ENCODE measurements around the gene ADGRD2. TPM values are rescaled to one million over a fixed set of nuclear protein-coding genes. Genes with fewer than 3 reads are reported as not detected.

ADGRD2 gene
- total and polyA plus RNA-seq, 10 donors, result 0.15 to 0.50 (median 0.25) TPM; not detected in 5

DNA sequence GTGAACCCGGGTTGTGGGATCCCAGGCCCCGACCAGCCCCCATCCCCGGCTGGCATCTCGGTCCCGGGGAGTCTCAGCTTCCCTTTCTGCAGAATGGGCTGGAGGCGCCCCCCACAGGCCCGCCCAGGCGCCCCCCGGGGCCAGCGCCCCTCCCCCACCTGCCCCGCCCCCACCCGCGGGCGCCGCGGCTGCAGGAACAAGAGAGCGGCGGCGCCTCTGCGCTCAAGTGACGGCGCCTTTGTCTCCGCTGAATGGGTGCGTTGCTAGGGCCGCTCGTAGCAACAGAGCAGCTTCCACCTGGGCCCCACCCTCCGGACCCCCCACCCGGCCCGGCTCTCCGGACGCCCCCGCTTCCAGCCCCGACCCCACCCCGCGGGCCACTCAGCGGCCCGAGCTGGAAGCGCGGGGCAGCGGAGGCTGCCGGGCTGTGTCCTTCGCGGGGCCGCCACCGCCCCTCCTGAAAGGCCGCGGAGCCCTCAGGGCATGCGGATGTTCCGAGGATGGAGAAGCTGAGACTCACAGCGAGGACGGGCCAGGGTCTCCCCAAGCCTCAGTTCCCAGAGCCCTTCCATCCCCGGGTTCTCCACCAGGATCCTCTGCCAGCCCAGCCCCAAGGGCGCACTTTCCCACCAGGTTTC is 27.5 kb downstream of the ADGRD2 start:
- H3K4me1 ChIP-seq, result peaks cover 0 to 69% (median 30%) of the 10 kb centered on the region in 6 donors
- intact Hi-C loops (cut with DNase I; ENCODE audit: low total_unique reads), result no loop called here
- no peak for DNase-seq
- peak overlapping the region in 2 of 8 donors; percentile 20 to 35 for H3K4me3 ChIP-seq
- TF ChIP-seq POLR2A (IDR thresholded peaks at IDR 0.05) (no peak), POLR2AphosphoS5 (IDR thresholded peaks at IDR 0.05) (peak in 2 of 3 donors; percentile 33 to 45)
- TF ChIP-seq, protein P1, sequence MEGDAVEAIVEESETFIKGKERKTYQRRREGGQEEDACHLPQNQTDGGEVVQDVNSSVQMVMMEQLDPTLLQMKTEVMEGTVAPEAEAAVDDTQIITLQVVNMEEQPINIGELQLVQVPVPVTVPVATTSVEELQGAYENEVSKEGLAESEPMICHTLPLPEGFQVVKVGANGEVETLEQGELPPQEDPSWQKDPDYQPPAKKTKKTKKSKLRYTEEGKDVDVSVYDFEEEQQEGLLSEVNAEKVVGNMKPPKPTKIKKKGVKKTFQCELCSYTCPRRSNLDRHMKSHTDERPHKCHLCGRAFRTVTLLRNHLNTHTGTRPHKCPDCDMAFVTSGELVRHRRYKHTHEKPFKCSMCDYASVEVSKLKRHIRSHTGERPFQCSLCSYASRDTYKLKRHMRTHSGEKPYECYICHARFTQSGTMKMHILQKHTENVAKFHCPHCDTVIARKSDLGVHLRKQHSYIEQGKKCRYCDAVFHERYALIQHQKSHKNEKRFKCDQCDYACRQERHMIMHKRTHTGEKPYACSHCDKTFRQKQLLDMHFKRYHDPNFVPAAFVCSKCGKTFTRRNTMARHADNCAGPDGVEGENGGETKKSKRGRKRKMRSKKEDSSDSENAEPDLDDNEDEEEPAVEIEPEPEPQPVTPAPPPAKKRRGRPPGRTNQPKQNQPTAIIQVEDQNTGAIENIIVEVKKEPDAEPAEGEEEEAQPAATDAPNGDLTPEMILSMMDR (IDR thresholded peaks at IDR 0.05 in 8 of 11, conservative IDR thresholded peaks at IDR 0.05 in 3 of 11), result no peak
- 7 to 28% (median 15%) methylated on average over 5 to 53 of the region's 53 CpGs for WGBS, 5 donors
- no peaks in the 10 kb centered on the region for H3K36me3 ChIP-seq
- H3K9me3 ChIP-seq, result no peaks in the 10 kb centered on the region
- H3K27me3 ChIP-seq (replicated peaks in 1 of 7), result peaks cover 0 to 81% (median 22%) of the 10 kb centered on the region in 7 donors
- H3K27ac ChIP-seq, result no peak overlapping the region

DNA sequence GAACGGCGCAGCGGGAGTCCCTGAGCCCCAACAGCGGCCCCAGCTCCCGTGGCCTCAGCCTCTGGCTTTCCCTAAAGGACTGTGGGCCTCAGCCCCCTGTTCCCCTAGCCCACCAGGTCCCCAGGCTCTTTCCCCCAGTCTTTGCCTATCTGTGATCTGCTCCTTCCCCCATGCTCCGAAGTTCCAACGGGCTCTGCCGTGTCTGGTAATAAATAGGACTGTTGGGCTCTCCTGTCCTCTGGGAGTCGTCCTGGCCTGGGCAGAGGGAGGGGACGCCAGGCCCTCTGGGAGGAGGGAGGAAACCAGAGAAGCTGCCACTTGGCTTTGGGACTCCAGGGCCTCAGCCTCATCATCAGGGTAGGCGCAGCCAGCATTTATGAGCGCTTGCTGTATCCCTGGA is 28.1 kb downstream of the ADGRD2 start:
- 58 to 79% (median 74%) methylated on average over 12 of the region's 12 CpGs for WGBS, 5 donors

DNA sequence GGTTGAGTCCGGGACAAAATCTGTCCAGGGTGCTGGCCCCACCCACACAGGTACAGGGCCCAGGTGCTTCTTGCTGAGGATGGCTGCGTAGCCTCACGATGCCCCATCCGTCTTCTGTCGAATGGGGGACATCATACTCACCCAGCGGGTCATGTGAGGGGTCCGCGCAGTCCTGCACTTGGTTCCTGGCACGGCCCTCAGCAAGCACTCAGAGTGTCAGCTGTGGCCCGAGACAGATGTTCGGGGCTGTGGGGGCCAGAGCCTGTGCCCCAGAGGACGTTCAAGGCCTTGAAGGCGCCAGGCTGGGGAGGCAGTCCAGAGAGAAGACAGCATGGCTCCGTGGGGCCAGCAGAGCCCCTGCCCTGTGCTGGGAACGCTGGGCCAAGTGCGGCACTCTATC is 29.1 kb downstream of the ADGRD2 start:
- 81 to 86% (median 86%) methylated on average over 13 to 16 of the region's 16 CpGs for WGBS, 5 donors
- Histone ChIP-seq H3K36me3 (peaks cover 0 to 5% (median 0%) of the 10 kb centered on the region in 6 donors), H3K4me1 (peaks cover 0 to 69% (median 30%) of the 10 kb centered on the region in 6 donors), H3K27ac (no peak overlapping the region), H3K27me3 (replicated peaks in 1 of 7) (peaks cover 0 to 81% (median 22%) of the 10 kb centered on the region in 7 donors), H3K4me3 (no peak overlapping the region), H3K9me3 (no peaks in the 10 kb centered on the region)
- intact Hi-C loops (cut with DNase I; ENCODE audit: low total_unique reads), result no loop called here
- TF ChIP-seq, protein P1 (IDR thresholded peaks at IDR 0.05 in 8 of 11, conservative IDR thresholded peaks at IDR 0.05 in 3 of 11), result no peak
- TF ChIP-seq POLR2AphosphoS5 (IDR thresholded peaks at IDR 0.05), result peak; percentile 60 to 77 (median 76)
- DNase-seq, result no peak

More for the DNA sequence above, 28.1 kb downstream of the ADGRD2 start:
- no peaks in the 10 kb centered on the region for H3K36me3 ChIP-seq
- TF ChIP-seq POLR2AphosphoS5 (IDR thresholded peaks at IDR 0.05) (no peak), POLR2A (IDR thresholded peaks at IDR 0.05) (no peak)
- TF ChIP-seq, protein P1 (IDR thresholded peaks at IDR 0.05 in 8 of 11, conservative IDR thresholded peaks at IDR 0.05 in 3 of 11), result no peak
- peaks cover 0 to 81% (median 22%) of the 10 kb centered on the region in 7 donors for H3K27me3 ChIP-seq (replicated peaks in 1 of 7)
- peaks cover 0 to 69% (median 30%) of the 10 kb centered on the region in 6 donors for H3K4me1 ChIP-seq
- no peak overlapping the region for H3K27ac ChIP-seq
- H3K4me3 ChIP-seq, result no peak overlapping the region
- DNase-seq, result no peak
- intact Hi-C loops (cut with DNase I; ENCODE audit: low total_unique reads), result no loop called here
- H3K9me3 ChIP-seq, result no peaks in the 10 kb centered on the region

DNA sequence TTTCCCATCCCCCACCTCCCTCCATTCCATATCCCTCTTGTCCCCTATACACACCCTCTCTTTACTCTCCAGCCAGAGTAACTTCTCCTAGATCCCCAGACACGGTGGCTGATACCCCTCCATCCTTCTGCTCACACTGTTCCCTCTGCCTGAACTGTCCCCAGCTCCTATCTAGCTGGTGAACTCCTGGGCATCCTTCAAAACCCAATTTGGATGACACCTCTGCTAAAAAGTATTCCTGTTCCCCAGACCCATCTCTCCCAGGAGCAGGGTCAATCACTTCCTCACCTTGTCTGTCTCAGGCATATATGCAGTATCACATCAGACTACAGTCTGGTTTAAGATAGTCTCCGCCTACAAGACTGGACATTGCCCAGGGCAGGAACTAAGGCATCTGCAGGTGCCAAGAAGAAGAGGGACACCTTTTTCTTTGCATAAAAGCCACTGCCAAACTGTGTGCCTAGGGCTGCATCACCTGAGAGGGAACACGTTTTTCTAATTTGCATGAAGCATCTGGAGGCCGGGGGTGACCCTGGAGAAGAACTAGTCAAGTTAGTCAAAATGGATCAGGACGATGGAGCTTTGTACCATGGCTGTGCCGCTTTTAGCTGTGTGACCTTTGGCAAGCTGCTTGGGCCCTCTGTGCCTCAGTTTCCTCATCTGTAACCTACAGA is 29.8 kb downstream of the ADGRD2 start:
- TF ChIP-seq POLR2A (IDR thresholded peaks at IDR 0.05), result no peak
- TF ChIP-seq, protein P1 (IDR thresholded peaks at IDR 0.05 in 8 of 11, conservative IDR thresholded peaks at IDR 0.05 in 3 of 11), result no peak
- no peak for TF ChIP-seq POLR2AphosphoS5 (IDR thresholded peaks at IDR 0.05)
- Histone ChIP-seq H3K27me3 (replicated peaks in 1 of 7) (peaks cover 0 to 77% (median 22%) of the 10 kb centered on the region in 7 donors), H3K9me3 (no peaks in the 10 kb centered on the region), H3K27ac (peak overlapping the region in 2 of 8 donors; percentile 11 to 20), H3K4me3 (no peak overlapping the region), H3K4me1 (peaks cover 0 to 69% (median 30%) of the 10 kb centered on the region in 6 donors), H3K36me3 (peaks cover 0 to 5% (median 0%) of the 10 kb centered on the region in 6 donors)
- 66 to 85% (median 76%) methylated on average over 6 of the region's 6 CpGs for WGBS, 5 donors
- DNase-seq, result no peak
- intact Hi-C loops (cut with DNase I; ENCODE audit: low total_unique reads), result no loop called here
